Measurements from ENCODE around the gene PRKCE. TPM values are rescaled to one million over a fixed set of nuclear protein-coding genes. Genes with fewer than 3 reads are reported as not detected.

The PRKCE gene
- total and polyA plus RNA-seq, 2 experiments from 2014 or later: 9.6 to 11.9 TPM

DNA sequence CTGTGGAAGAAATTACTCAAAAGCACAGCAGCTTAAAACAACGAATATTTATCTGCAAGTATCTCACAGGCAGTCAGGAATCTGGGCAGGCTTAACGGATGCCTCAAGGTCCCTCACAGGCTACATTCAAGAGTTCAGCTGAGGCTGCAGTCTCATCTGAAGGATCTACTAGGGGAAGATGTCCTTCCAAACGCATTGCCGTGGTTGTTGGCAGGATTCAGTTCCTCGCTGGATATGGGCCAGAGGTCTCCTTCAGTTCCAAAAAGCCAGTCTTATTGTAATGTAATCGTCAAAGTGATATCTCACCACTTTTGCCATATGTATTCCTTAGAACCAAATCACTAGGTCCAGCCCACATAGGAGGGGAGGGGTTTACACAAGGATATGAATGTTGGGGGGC, 547.5 kb downstream of the PRKCE start:
- no peaks in the 10 kb centered on the region for H3K79me2 ChIP-seq
- H2AFZ ChIP-seq: no peak overlapping the region
- no peaks in the 10 kb centered on the region for H4K20me1 ChIP-seq (ENCODE audit: insufficient read depth, poor library complexity, severe bottlenecking)
- TF ChIP-seq, protein P1, sequence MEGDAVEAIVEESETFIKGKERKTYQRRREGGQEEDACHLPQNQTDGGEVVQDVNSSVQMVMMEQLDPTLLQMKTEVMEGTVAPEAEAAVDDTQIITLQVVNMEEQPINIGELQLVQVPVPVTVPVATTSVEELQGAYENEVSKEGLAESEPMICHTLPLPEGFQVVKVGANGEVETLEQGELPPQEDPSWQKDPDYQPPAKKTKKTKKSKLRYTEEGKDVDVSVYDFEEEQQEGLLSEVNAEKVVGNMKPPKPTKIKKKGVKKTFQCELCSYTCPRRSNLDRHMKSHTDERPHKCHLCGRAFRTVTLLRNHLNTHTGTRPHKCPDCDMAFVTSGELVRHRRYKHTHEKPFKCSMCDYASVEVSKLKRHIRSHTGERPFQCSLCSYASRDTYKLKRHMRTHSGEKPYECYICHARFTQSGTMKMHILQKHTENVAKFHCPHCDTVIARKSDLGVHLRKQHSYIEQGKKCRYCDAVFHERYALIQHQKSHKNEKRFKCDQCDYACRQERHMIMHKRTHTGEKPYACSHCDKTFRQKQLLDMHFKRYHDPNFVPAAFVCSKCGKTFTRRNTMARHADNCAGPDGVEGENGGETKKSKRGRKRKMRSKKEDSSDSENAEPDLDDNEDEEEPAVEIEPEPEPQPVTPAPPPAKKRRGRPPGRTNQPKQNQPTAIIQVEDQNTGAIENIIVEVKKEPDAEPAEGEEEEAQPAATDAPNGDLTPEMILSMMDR (IDR thresholded peaks at IDR 0.05; ENCODE audit: poor library complexity): no peak
- no peak for TF ChIP-seq EZH2 (IDR thresholded peaks at IDR 0.05; ENCODE audit: borderline replicate concordance)
- no peak for TF ChIP-seq EZH2phosphoT487 (IDR thresholded peaks at IDR 0.05; ENCODE audit: low read depth, severe bottlenecking, unreplicated experiment)
- no peak overlapping the region for H3K4me3 ChIP-seq
- 89% methylated on average over 6 of the region's 6 CpGs for WGBS (ENCODE audit: low lambda C conversion rate, missing lambda C conversion rate)
- H3K27me3 ChIP-seq: no peaks in the 10 kb centered on the region
- no peak overlapping the region for H3K4me2 ChIP-seq
- no peak overlapping the region for H3K27ac ChIP-seq
- DNase-seq (ENCODE audit: low spot score): no peak
- no peaks in the 10 kb centered on the region for H3K9me3 ChIP-seq (ENCODE audit: low read depth)
- H3K9me2 ChIP-seq (replicated peaks; ENCODE audit: insufficient read depth): no peaks in the 10 kb centered on the region
- no peaks in the 10 kb centered on the region for H3K36me3 ChIP-seq (replicated peaks; ENCODE audit: insufficient read depth, low read depth)
- no peaks in the 10 kb centered on the region for H3K4me1 ChIP-seq (ENCODE audit: insufficient read depth)

DNA sequence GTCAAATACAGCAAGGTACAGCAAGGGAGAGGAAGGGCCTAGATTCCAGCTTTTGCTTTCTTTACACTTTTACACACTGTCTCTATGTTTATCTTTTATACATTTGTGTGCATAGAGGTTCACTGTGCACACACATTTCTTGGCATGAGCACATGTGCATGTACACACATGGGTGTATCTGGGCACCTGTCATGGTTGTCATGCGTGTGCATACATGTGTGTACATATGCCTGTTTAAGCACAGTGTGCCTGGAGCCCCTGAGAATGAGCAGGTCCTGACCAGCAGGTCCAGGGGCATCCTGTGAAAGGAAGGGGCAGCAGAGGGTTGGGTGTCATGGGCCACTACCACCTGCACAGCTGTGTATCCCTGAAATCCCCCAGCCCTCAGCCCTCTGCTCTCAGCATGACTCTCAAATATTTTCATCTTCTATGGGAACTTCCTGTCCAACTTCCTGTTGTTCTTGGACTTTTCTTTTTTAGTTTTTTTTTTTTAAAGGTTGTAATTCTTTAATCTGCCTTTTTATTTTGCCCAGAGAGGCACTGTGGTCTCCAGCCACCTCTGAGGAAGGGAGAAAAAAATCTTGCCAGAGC, 548.7 kb downstream of the PRKCE start:
- Histone ChIP-seq H3K79me2 (no peaks in the 10 kb centered on the region), H3K36me3 (replicated peaks; ENCODE audit: insufficient read depth, low read depth) (no peaks in the 10 kb centered on the region), H2AFZ (no peak overlapping the region), H3K4me1 (ENCODE audit: insufficient read depth) (no peaks in the 10 kb centered on the region), H3K9me2 (replicated peaks; ENCODE audit: insufficient read depth) (no peaks in the 10 kb centered on the region), H3K27ac (no peak overlapping the region), H3K27me3 (no peaks in the 10 kb centered on the region), H3K9me3 (ENCODE audit: low read depth) (no peaks in the 10 kb centered on the region), H4K20me1 (ENCODE audit: insufficient read depth, poor library complexity, severe bottlenecking) (no peaks in the 10 kb centered on the region), H3K4me3 (no peak overlapping the region), H3K4me2 (no peak overlapping the region)
- WGBS (ENCODE audit: low lambda C conversion rate, missing lambda C conversion rate): 57% methylated on average over 1 of the region's 1 CpG
- no peak for DNase-seq (ENCODE audit: low spot score)
- no peak for TF ChIP-seq EZH2 (IDR thresholded peaks at IDR 0.05; ENCODE audit: borderline replicate concordance)
- TF ChIP-seq EZH2phosphoT487 (IDR thresholded peaks at IDR 0.05; ENCODE audit: low read depth, severe bottlenecking, unreplicated experiment): no peak
- TF ChIP-seq, protein P1 (IDR thresholded peaks at IDR 0.05; ENCODE audit: poor library complexity): no peak

DNA sequence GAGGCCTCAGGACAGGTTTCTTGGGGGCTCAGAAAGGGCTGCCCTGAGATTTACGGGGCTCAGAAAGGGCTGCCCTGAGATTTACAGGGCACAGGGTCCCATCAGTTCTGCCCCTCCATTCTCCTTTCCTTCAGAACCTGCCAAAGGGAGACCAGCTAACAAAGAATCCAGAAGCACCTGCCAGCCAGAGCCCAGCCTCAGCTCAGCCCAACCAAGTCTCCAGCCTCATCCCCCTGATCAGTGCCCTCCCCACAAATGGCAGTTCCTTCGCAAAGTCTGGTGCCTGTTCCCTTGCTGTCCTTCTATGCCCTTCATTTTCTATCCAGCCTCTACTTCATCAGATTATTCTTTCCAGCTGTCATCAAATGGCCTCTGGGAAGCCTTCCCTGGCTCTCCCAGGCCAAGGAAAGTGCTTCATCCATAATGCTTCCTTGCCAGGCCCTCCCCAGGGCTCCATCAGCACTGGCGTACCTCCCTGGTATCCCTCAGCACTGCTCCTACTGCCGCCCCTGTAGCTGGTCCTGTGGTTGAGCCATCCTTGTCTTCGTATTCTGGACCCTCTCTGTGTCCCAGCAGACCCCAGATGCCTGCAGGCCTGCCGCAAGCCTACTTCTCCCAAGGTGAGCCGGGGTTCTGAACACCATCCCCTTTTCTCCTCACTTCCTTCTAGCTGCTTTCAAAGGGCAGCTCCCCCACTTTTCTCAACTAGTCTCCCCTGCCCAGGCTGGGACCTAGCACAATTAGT, 549.6 kb downstream of the PRKCE start:
- Histone ChIP-seq H3K36me3 (replicated peaks; ENCODE audit: insufficient read depth, low read depth) (no peaks in the 10 kb centered on the region), H3K27ac (no peak overlapping the region), H2AFZ (no peak overlapping the region), H4K20me1 (ENCODE audit: insufficient read depth, poor library complexity, severe bottlenecking) (no peaks in the 10 kb centered on the region), H3K9me3 (ENCODE audit: low read depth) (no peaks in the 10 kb centered on the region), H3K4me2 (no peak overlapping the region), H3K4me1 (ENCODE audit: insufficient read depth) (no peaks in the 10 kb centered on the region), H3K27me3 (no peaks in the 10 kb centered on the region), H3K4me3 (no peak overlapping the region), H3K79me2 (no peaks in the 10 kb centered on the region), H3K9me2 (replicated peaks; ENCODE audit: insufficient read depth) (no peaks in the 10 kb centered on the region)
- TF ChIP-seq, protein P1 (IDR thresholded peaks at IDR 0.05; ENCODE audit: poor library complexity): no peak
- no peak for TF ChIP-seq EZH2phosphoT487 (IDR thresholded peaks at IDR 0.05; ENCODE audit: low read depth, severe bottlenecking, unreplicated experiment)
- no peak for TF ChIP-seq EZH2 (IDR thresholded peaks at IDR 0.05; ENCODE audit: borderline replicate concordance)
- DNase-seq (ENCODE audit: low spot score): no peak
- 91% methylated on average over 7 of the region's 7 CpGs for WGBS (ENCODE audit: low lambda C conversion rate, missing lambda C conversion rate)
